HEK293T (cell line): ENCODE measurements around the gene GORAB.

Source experiments
- CTBP1 ChIP-seq: fragments of 450-650 bp; IDR thresholded peaks from 2 replicates; pipeline ENCODE4 v1.6.1; 2016; ENCODE audit warnings: borderline replicate concordance
- FOXK2 ChIP-seq: fragments of 450-650 bp; IDR thresholded peaks from 2 replicates; pipeline ENCODE4 v1.6.1; 2016; ENCODE audit warnings: mild to moderate bottlenecking
- FOXM1 ChIP-seq: fragments of 450-650 bp; IDR thresholded peaks from 2 replicates; pipeline ENCODE4 v1.6.1; 2017; ENCODE audit warnings: mild to moderate bottlenecking, borderline replicate concordance
- HDGF ChIP-seq: fragments of 450-650 bp; IDR thresholded peaks from 2 replicates; pipeline ENCODE4 v1.6.1; 2017; ENCODE audit warnings: antibody characterized with exemption, borderline replicate concordance
- NFRKB ChIP-seq: fragments of 450-650 bp; IDR thresholded peaks from 2 replicates; pipeline ENCODE4 v1.6.1; 2016; ENCODE audit warnings: mild to moderate bottlenecking, moderate library complexity
- SUZ12 ChIP-seq: fragments of 450-650 bp; IDR thresholded peaks from 2 replicates; pipeline ENCODE4 v1.6.1; 2016; ENCODE audit warnings: mild to moderate bottlenecking

DNA sequence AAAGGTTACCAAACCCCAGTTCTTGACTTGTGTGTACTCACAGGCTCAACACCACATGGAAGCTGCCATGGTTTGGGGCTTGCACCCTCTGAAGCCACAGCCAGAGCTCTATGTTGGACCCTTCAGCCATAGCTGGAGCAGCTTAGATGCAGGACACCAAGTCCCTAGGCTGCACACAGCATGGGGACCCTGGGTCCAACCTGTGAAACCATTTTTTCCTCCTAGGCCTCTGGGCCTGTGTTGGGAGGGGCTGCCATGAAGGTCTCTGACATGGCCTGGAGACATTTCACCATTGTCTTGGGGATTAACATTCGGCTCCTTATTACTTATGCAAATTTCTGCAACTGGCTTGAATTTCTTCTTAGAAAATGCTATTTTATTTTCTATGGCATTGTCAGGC lies 69.9 kb downstream of the GORAB start:
- TF ChIP-seq CTBP1, result no peak
- TF ChIP-seq FOXK2, result no peak
- TF ChIP-seq NFRKB, result no peak
- TF ChIP-seq HDGF, result no peak
- TF ChIP-seq FOXM1, result no peak
- no peak for TF ChIP-seq SUZ12
